Measurements from ENCODE around the gene SHB. TPM values are rescaled to one million over a fixed set of nuclear protein-coding genes. Genes with fewer than 3 reads are reported as not detected.
A peak's percentile ranks its signal among the peaks of the same experiment; 100 is the strongest.

The SHB gene
- total RNA-seq, 1 experiment from 2014 or later = 23.8 TPM

- Histone ChIP-seq H4K20me1 (ENCODE audit: insufficient read depth) (no peaks in the 10 kb centered on the region), H3K4me2 (no peak overlapping the region), H3K9me3 (ENCODE audit: insufficient read depth, low read depth) (no peaks in the 10 kb centered on the region), H3K27me3 (ENCODE audit: insufficient read depth, low read depth) (no peaks in the 10 kb centered on the region), H3K27ac (no peak overlapping the region), H2AFZ (no peak overlapping the region), H3K4me1 (replicated peaks; ENCODE audit: insufficient read depth) (peaks cover 9% of the 10 kb centered on the region), H3F3A (ENCODE audit: insufficient read depth, low read depth) (peaks cover 24% of the 10 kb centered on the region; the same call in 1 of the 2 replicates), H3K4me3 (no peak overlapping the region), H3K36me3 (ENCODE audit: low read depth) (no peaks in the 10 kb centered on the region), H3K9me2 (ENCODE audit: insufficient read depth) (no peaks in the 10 kb centered on the region), H3K79me2 (ENCODE audit: low read depth) (no peaks in the 10 kb centered on the region)
- no TSS peak for BruUV-seq (replicated peaks)
- intact Hi-C loops (cut with micrococcal nuclease; ENCODE audit: unreplicated experiment) = loop anchor here (2.0 to 5.0 kb wide), 3 partner anchors 38 to 253 kb away; no protein-coding TSS in a partner anchor
- TF ChIP-seq CTCF (conservative IDR thresholded peaks at IDR 0.05) (no peak), EZH2 (IDR thresholded peaks at IDR 0.05; ENCODE audit: low read depth) (no peak)
- POLR2A ChIA-PET (ENCODE audit: unreplicated experiment) = no interaction called here
- no peak for DNase-seq
- CTCF ChIA-PET = interaction anchor here (0.6 to 1.2 kb wide), 6 partner anchors 11 to 479 kb away, joined by 3 to 17 read pairs (median 3); partner anchors contain the start of gene ALDH1B1
Measured at GRCh38 chr9:37914154-37914551, 154.9 kb downstream of the SHB start.

GRCh38 chr9:37913480-37914153, 155.4 kb downstream of the SHB start:
- TF ChIP-seq CTCF (conservative IDR thresholded peaks at IDR 0.05) (peak; percentile 90), EZH2 (IDR thresholded peaks at IDR 0.05; ENCODE audit: low read depth) (no peak)
- Histone ChIP-seq H3K4me3 (no peak overlapping the region), H3K4me1 (replicated peaks; ENCODE audit: insufficient read depth) (peaks cover 13% of the 10 kb centered on the region), H3K27me3 (ENCODE audit: insufficient read depth, low read depth) (no peaks in the 10 kb centered on the region), H4K20me1 (ENCODE audit: insufficient read depth) (no peaks in the 10 kb centered on the region), H3K79me2 (ENCODE audit: low read depth) (no peaks in the 10 kb centered on the region), H3K9me3 (ENCODE audit: insufficient read depth, low read depth) (no peaks in the 10 kb centered on the region), H3K4me2 (no peak overlapping the region), H3K36me3 (ENCODE audit: low read depth) (no peaks in the 10 kb centered on the region), H3K9me2 (ENCODE audit: insufficient read depth) (no peaks in the 10 kb centered on the region), H3F3A (ENCODE audit: insufficient read depth, low read depth) (peaks cover 24% of the 10 kb centered on the region; the same call in 1 of the 2 replicates), H3K27ac (no peak overlapping the region), H2AFZ (no peak overlapping the region)
- BruUV-seq (replicated peaks) = no TSS peak
- peak; percentile 50 to 77 for DNase-seq
- intact Hi-C loops (cut with micrococcal nuclease; ENCODE audit: unreplicated experiment) = loop anchor here (1.0 to 5.0 kb wide), 9 partner anchors 39 to 450 kb away; no protein-coding TSS in a partner anchor
- CTCF ChIA-PET = interaction anchor here (0.6 to 1.2 kb wide), 7 partner anchors 10 to 479 kb away, joined by 3 to 17 read pairs (median 3); partner anchors contain the start of gene ALDH1B1
- POLR2A ChIA-PET (ENCODE audit: unreplicated experiment) = no interaction called here

- ChIA-PET POLR2A (ENCODE audit: unreplicated experiment) (no interaction called here), CTCF (interaction anchor here (0.7 kb wide), 1 partner anchor 353 kb away, joined by 6 read pairs; no protein-coding TSS in a partner anchor)
- Histone ChIP-seq H3K4me3 (no peak overlapping the region), H3K9me3 (ENCODE audit: insufficient read depth, low read depth) (no peaks in the 10 kb centered on the region), H3K27me3 (ENCODE audit: insufficient read depth, low read depth) (no peaks in the 10 kb centered on the region), H3F3A (ENCODE audit: insufficient read depth, low read depth) (peaks cover 23% of the 10 kb centered on the region; the same call in 1 of the 2 replicates), H3K36me3 (ENCODE audit: low read depth) (no peaks in the 10 kb centered on the region), H3K27ac (no peak overlapping the region), H4K20me1 (ENCODE audit: insufficient read depth) (no peaks in the 10 kb centered on the region), H3K9me2 (ENCODE audit: insufficient read depth) (no peaks in the 10 kb centered on the region), H3K4me1 (replicated peaks; ENCODE audit: insufficient read depth) (peaks cover 19% of the 10 kb centered on the region), H3K79me2 (ENCODE audit: low read depth) (no peaks in the 10 kb centered on the region), H3K4me2 (no peak overlapping the region), H2AFZ (no peak overlapping the region)
- no peak for DNase-seq
- TF ChIP-seq EZH2 (IDR thresholded peaks at IDR 0.05; ENCODE audit: low read depth) = no peak
- TF ChIP-seq CTCF (conservative IDR thresholded peaks at IDR 0.05) = no peak
- BruUV-seq (replicated peaks) = no TSS peak
- intact Hi-C loops (cut with micrococcal nuclease; ENCODE audit: unreplicated experiment) = loop anchor here (5.0 kb wide), 2 partner anchors 41 to 256 kb away; no protein-coding TSS in a partner anchor
Measured at GRCh38 chr9:37911271-37911681, 157.8 kb downstream of the SHB start.
